HG02588 (cell line): ENCODE data around the gene SLC6A4.
"Not testable (repeated sequence)": the region's sequence is repeated elsewhere in the genome, so short reads cannot be mapped to it uniquely, and the experiment has no call there.

ENCODE experiments used
- ATAC-seq: cut with Tn5 transposase; IDR thresholded peaks from one replicate; pipeline ENCODE4 v1.9.1; 2021; ENCODE audit warnings: mild to moderate bottlenecking, moderate library complexity; ENCODE audit not compliant: unreplicated experiment

Gene SLC6A4

DNA sequence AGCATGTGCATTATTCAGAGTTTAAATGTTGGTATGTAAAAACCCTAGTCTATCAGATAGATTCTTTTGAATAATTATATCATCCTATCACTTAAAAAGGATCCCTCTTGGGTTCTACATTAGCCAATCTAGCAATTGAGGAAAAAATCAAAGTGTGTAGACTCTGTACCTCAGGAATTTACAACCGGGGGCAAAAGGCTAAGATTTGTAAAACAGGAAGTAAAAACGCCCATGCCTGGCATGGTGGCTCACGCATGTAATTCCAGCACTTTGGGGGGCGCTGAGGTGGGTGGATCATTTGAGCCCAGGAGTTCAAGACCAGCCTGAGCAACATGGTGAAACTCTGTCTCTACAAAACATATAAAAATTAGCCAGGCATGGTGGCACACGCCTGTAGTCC lies 58.6 kb downstream of the SLC6A4 start:
- no peak for ATAC-seq

DNA sequence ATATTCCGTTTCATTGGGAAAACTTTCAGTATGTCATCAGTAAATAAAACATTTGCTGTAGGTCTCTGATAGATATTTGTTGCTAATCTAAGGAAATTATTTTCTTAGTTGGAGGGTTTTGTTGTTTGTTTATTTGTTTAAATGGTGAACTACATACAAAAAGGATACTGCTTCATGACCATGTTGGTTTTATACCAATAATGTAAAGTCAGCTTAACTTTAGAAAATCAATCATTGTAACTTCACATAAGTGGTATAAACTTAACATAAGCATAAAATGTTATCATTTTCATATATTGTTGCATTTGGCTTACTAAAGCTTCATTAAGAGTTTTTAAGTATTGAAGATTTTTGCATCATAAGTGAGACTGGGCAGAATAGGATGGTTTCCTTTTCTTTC lies 60.9 kb downstream of the SLC6A4 start:
- no peak for ATAC-seq

DNA sequence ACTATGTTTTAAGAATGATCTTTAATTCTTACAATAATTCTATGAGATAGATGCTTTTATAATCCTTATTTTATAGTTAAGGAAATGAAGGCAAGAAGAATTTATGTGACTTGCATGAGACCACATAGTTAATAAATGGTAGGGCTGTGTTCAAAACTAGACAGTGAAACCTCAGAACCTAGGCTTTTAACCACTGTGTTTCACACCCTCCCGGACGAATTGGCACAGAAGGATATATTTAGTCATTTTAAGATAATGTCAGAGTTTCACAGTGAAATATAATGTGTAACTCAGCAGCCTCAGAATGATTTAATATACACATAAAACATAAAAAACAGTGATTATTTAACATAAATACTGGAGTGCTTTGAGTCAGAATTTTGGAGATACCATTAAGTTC lies 61.8 kb downstream of the SLC6A4 start:
- ATAC-seq = peak; percentile 80

DNA sequence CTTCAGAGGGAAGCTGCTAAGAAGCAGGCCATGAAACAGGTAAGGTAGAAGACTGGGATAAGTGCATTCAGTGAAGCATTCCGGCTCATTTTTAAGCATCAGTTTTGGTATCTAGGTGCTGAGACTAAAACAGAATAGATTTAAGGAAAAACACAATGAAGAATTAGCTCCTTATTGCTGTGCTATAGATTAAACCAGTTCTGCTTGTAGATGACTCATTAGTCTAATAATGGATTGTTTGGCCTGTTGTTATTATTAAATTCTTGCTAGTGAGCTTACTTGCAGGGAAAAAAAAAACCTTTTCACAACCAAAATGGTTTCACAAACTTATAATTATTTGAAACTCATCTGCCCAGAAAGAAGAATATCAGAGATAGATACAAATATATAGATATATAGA lies 62.9 kb downstream of the SLC6A4 start:
- no peak for ATAC-seq

DNA sequence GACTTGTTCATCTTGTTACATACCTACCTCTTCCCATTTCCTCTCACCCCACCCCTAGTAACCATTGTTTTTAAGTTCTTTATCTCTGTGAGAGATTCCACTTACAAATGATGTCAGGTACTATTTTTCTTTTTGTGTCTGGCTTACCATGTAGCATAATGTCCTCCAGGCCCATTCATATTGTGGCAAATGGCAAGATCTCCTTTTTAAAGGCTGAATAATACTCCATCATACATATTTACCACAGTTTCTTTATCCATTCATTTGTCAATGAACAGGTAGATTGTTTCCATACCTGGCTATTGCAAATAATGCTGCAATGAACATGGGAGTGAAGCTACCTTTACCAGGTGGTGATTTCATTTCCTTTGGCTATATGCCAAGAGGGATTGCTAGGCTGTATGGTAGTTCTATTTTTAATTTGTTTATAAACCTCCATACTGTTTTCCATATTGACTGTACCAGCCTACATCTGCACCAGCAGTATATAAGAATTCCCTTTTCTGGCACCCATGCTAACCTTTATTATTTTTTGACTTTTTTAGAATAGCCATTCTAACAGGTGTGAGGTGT lies 65.0 kb downstream of the SLC6A4 start:
- ATAC-seq = no peak

DNA sequence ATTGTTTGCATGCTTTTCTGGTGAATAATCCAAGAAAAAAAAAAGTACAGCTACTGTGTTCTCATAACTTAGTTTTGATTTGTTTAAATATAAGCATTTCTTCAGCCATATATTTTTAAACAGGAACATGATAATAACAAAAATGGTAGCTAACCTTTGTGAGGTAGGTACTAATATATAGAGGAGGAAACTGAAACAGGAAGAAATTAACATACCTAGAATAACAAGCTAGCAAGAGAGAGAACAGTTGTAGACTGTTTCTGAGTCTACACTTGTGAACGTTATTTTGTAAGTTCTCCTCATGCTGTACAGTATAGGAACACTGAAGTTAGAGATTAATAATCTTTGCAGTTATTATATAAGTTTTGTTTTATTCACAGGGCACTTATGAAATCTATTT lies 69.5 kb downstream of the SLC6A4 start:
- ATAC-seq = no peak

DNA sequence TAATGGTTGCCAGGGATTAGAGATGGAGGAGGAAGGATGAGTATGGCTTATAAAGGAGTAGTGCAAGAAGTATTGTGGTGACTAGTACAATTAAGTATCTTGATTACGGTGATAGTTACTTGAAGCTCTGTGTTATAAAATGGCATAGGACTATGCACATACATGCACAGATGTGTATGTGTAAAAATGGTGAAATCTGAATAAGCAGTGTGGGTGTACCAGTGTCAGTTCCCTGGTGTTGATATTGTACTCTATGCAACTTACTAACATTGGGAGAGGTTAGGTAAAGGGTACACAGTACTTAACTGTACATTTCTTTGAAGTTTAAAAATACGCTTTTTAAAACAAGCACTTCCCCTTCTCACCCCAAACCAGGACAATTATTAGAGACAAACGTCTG lies 70.3 kb downstream of the SLC6A4 start:
- ATAC-seq = no peak

DNA sequence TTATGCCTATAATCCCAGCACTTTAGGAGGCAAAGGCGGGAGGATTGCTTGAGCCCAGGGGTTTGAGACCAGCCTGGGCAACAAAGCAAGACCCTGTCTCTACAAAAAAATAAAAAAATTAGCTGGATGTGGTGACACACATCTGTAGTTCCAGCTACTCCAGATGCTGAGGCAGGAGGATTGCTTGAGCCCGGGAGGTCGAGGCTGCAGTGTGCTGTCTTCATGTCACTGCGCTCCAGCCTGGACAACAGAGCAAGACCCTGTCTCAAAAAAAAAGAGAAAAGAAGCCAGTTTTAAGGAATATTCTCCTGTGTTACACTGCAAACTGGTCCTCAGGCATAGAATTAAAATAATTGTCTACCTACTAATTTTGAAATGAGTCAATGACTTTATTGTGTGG lies 71.0 kb downstream of the SLC6A4 start:
- no peak for ATAC-seq

DNA sequence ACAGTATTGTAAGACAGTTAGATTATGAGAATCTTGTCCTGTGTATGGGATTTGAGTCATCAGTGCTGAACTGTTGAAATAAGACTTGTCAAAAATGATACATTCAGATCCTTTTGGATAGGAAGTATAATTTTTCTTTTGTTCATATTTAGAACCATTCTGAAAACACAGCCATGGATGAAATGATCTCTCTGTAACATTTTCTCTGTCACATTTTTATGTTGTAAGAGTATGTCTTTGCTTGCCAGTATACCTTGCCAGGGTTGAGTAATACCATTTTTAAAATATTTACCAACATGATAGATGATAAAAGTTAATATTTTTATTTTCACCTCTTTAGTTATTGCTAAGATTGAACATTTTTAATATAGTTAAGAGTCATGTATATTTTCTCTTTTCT lies 73.9 kb downstream of the SLC6A4 start:
- ATAC-seq = no peak

DNA sequence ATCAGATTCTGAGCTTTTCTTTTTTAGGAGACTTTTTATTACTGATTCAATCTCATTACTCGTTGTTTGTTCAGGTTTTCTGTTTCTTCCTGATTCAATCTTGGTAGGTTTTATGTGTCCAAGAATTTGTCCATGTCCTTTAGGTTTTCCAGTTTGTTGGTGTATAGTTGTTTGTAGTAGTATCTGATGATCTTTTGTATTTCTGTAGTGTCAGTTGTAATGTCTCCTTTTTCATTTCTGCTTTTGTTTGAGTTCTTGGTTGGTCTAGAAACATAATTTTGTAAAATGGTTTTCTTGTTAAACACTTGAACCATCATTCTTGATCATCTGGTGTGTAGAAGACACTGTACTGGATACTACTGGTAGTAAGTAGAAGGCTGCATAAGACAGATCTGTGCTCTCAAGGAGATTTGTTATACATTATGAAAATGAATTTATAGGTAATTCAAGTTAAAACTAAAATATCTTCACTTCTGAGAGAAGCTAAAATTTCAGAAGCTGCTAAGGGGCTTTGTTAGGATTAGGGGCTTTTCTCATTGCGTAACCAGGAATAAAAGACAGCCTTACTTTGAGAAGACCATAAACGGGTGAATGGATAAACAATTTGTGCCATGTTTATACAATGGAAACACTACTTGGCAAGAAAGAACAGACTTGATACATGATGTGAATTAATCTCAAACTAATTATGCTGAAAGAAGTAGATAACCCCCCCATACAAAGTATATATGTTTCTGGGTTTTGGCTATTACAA lies 74.9 kb downstream of the SLC6A4 start:
- no peak for ATAC-seq

DNA sequence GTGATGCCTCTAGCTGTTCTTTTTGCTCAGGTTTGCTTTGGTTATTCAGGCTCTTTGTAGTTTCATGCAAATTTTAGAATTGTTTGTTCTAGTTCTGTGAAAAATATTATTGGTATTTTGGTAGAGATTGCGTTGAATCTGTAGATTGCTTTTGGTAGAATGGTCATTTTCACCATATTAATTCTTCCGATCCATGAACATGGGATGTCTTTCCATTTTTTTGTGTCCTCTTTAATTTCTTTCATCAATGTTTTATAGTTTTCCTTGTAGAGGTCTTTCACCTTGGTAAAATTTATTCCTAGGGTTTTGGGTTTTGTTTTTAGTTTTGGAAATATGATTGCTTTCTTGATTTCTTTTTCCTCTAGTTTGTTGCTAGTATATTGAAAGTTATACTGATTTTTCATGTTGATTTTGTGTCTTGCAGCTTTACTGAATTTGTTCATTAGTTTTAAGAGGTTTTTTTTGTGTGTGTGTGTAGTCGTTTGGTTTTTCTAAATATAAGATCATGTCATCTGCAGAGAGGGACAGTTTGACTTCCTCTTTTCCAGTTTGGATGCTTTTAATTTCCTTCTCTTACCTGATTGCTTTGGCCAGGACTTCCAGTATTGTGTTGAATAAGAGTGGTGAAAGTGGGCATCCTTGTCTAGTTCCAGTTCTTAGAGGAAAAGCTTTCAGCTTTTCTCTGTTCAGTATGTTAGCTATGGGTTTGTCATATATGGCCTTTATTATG lies 76.4 kb downstream of the SLC6A4 start:
- no peak for ATAC-seq

DNA sequence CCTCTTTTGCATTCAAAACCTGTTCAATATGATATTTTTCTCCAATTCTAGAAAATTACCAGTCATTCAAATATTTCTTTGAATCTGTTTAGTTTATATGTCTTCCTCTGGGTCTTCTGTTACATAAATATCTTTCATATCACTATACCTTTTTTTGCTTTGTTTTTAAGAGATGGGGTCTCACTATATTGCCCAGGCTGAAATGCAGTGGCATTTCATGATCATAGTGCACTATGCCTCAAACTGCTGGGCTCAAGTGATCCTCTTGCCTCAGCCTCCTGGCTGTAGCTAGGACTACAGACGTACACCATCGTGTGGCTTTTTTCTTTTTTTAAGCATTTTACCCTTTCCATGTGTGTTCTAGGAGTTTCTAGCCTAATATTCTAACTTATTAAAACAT lies 80.1 kb downstream of the SLC6A4 start:
- ATAC-seq = no peak

DNA sequence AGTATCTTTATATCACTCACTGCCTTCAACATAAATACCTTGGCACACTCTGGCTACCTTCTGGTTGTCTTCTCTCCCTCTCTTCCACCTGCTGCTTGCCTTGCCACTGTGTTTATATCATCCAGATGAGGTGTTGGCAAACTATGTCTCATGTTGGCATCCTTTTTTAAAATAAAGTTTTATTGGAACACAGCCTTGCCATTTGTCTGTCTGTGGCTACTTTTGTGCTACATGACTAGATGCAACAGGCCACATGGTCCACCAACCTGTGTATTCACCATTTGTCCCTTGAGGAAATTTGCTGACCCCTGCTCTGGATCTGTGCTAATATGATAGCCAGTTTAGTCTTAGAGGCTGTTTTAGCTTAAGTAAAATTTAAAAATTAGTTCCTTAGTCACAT lies 82.0 kb downstream of the SLC6A4 start:
- ATAC-seq = no peak

DNA sequence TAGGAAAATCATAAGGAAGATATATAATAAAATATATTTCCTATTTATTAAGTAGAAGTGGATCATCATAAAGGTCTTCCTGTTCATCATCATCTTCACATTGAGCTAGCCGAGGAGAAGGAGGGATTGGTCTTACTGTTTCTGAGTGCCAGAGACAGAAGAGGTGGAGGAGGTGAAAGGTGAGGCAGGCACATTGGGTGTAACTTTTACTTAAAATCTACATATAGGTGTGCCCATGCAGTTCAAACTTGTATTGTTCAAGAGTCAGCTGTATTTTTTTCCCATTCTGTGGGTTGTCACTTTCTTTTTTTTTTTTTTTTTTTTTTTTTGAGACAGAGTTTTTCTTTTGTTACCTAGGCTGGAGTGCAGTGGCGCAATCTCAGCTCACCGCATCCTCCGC lies 84.0 kb downstream of the SLC6A4 start:
- no peak for ATAC-seq

DNA sequence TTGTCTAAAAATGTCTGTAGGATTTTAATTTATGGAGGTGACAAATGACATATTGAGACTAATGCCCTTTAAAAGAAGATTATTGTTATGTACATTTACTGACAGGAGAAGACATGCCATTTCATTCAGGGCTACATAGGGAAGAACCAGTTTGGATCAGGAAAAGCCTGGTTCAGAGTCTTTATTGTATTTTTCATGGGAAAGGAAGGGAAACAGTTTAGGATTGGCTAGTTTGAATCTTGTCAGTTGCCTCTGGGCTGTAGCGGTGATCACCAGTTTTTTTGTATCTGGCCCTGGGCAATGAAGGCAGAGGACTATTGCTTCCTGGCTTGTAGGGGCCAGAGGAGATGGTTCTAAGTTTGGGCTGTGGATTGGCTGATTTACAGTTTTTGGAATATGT lies 87.1 kb downstream of the SLC6A4 start:
- ATAC-seq = no peak

DNA sequence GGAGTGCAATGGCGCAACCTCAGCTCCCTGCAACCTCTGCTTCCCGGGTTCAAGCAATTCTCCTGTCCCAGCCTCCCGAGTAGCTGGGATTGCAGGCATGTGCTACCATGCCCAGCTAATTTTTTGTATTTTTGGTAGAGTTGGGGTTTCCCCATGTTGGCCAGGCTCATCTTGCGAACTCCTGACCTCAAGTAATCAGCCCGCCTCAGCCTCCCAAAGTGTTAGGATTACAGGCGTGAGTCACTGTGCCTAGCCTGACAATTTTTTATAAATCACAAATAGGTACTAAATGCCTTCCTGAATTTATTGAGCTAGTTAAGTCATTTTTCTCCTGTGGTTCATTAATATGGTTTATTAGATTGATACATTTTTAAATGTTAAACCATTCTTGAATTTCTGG lies 87.6 kb downstream of the SLC6A4 start:
- ATAC-seq = not testable (repeated sequence)
